Posterior cingulate gyrus (tissue), 11 donors: ENCODE results near the gene RANGAP1.
A peak's percentile ranks its signal among the peaks of the same experiment; 100 is the strongest.

Source experiments
- DNase-seq, 10 donors: peaks; one replicate each; pipeline versions ENCODE4 v3.0.0 to v3.0.0-alpha.2; 2020 to 2021; ENCODE audit warnings: mixed read lengths in 3 of 10
- intact Hi-C: fragments of 100-400 bp; cut with DNase I; formaldehyde crosslinking; loops from one replicate; pipeline ENCODE4 v1.15.1; 2023

Gene RANGAP1

DNA sequence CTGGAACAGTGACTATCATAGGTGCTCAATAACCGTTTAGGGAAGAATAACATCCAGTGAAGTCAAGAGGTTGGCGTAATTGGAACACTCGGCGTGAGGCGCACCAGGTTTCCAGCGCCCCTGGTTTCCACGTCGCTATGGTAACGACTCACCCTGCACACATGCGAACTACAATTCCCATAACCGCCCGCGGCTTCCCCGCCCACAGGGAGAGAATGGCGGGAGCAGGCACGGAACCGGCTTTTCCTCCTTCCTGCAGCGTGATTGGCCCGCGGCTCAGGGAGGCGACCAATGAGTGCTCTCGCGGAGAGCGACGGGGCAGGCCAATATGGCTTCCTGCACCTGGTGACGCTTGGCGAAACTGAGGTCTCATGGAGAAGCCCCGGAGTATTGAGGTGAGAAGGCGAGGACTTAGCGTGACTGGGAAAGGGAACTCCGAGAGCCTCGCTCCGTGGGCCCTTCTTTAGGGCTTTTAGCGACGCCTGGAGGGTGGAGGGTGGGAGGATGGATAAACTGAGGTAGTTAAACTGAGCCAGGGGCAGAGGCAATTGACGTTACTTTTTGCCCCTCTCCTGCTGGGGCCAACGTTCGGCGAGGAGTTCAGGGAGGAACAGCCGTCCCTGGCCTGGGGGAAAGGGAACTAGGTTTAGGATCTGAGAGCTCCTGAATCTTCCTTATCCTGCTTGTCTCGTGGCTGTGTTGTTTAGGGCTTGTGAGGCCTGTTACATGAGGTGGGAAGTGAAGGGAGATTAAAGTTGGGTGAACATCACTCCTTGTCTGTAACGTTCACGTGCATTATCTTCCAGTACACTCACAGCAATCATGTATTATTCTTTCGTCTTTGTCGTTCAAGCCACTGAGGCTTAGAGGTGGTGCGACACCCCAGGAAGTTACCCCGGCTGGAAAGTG lies 80.7 kb downstream of the RANGAP1 start, which contains the start of gene L3MBTL2:
TSS of gene L3MBTL2 (plus strand) at position 321 of the 909 bp plus-strand sequence. CDS start at position 372, 51 bp downstream.
- intact Hi-C loops, result no loop called here
- DNase-seq, result peak; percentile 98 to 100 (median 100)

DNA sequence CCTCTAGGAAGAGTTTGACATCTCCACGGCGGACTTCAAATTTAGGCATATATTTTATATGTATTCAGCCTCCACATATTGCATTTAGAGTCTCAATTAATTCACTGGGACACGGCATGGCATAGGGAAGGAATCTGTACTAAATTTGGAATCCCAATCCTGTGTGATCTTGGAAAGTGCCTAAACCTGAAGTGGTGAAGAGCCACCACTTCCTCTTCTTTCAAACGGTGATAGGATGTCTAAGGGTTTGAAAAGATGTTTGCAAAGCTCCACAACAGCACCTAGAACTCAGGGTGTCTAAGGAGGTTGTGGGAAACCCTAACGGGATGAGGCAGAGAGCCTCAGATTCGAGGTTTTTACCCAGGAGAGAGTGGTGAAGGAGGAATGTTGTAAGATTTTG lies 81.9 kb downstream of the RANGAP1 start:
- intact Hi-C loops, result no loop called here
- no peak for DNase-seq

DNA sequence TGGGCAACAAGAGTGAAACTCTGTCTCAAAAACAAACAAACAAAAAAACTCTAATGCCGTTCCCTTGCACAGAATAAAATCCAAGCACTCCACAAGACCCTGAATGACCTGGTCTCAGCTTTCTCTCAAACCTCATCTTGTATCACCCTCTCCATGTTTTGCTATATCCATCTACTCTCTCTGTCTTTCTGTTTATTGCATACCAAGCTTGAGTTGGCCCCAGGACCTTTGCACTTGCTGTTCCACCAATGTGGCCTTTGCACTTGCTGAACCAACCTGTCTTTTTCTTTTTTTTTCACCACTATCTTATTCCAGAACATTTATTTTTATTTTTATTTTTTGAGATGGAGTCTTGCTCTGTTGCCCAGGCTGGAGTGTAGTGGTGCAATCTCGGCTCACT lies 82.9 kb downstream of the RANGAP1 start:
- DNase-seq, result no peak
- intact Hi-C loops, result no loop called here

DNA sequence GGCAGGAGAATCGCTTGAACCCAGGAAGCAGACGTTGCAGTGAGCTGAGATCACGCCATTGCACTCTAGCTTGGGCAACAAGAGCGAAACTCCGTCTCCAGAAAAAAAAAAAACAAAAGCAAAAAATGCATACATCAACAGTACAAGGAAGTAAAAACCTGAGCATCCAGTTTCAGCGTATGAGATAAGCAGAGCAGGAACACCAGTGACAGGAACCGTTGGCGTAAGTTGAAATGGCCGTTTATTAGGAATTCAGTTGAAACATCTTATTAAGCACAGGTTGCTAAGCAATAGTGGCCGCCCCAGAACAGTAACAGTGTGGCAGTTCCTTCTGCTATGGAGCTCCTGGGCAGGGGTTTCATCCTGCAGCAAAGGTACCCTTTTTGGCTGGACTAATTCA lies 84.8 kb downstream of the RANGAP1 start:
- intact Hi-C loops, result no loop called here
- peak in 2 of 10 donors; percentile 14 to 20 for DNase-seq

DNA sequence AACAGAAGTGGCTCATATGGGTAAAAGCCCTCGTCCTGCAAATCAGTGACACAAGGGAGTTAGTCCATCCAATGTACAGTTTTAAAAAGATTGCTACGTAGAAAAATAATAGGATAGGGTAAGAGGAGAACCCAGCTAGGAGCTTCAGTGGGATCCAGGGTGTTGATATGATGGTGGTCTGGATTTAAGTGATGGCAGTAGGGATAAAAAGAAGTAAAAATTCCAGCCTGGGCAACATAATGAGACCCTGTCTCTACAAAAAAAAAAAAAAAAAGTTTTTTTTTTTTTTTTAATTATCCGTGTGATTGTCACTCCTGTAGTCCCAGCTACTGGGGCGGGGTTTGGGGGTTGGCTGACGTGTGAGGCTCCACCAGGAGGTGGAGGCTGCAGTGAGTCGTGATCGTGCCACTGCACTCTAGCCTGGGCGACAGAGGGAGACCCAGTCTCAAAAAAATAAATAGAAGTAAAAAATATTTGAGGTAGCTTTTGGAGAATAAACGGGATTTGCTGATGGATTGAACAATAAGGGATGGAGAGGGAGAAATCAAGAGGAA lies 87.9 kb downstream of the RANGAP1 start:
- intact Hi-C loops, result loop anchor here (5.0 kb wide), 2 partner anchors 106 to 246 kb away; partner anchors contain the start of genes EP300 and RBX1
- DNase-seq, result peak in 5 of 10 donors; percentile 23 to 87 (median 84)

DNA sequence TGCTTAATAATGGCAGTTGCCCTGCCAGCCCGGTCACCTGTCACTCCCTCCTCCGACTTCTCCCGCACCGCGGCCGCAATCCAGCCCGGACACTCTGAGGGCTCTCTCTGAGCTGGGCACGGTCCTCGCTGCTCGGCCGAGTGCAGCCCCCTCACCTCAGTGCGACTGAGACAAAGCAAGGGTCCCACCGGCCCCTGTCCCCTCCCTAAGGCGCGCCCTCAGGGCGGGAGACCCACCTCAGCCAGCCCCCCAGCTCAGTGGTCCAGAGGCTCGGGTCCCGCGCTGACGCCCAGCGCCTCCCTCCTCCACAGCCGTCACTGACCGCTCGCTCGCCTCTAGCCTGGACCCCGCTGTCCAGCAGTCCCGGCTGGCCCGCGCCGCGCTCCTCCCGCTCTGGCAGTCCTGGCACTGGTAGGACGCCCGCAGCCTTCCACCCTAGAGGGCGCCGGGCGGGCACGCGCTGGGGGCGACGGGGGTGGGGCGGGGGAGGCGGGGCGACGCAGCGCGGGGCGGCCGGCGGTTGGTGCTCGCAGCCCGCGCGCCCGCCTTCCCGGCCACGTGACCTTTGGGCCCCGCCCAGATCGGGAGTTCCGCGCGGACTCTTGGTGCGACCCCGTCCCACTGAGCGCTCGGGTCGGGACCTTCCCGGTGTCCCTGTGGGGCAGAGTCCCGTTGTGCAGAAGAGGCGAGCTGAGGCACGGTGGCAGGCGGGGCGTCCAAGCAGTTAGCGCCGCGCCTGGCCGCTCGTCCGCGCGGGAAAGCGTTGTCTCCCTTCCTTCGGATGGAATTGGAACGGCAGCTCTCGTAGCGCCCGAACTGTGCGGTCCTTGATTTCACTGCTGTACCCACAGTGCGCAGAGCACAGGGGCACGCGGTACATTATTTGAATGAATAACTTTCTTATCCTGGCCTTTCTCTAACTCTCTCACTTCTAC lies 88.7 kb downstream of the RANGAP1 start:
- peak; percentile 73 to 98 (median 85) for DNase-seq
- intact Hi-C loops, result loop anchor here (5.0 kb wide), 2 partner anchors 105 to 245 kb away; partner anchors contain the start of genes EP300 and RBX1
